ENCODE data around the gene FAM83B.
"Not testable (repeated sequence)": the region's sequence is repeated elsewhere in the genome, so short reads cannot be mapped to it uniquely, and the experiment has no call there.

Gene FAM83B

GRCh38 chr6:54900666-54901065, 54.1 kb downstream of the FAM83B start:
- DNase-seq = no peak

- DNase-seq = no peak
Measured at GRCh38 chr6:54903884-54904283, 57.3 kb downstream of the FAM83B start.

- no peak for DNase-seq
Measured at GRCh38 chr6:54907355-54907754, 60.8 kb downstream of the FAM83B start.

GRCh38 chr6:54909184-54909583, 62.6 kb downstream of the FAM83B start:
- no peak for DNase-seq

- no peak for DNase-seq
Measured at GRCh38 chr6:54910431-54910884, 63.9 kb downstream of the FAM83B start.

- DNase-seq = no peak
Measured at GRCh38 chr6:54910921-54911320, 64.3 kb downstream of the FAM83B start.

GRCh38 chr6:54913211-54913610, 66.6 kb downstream of the FAM83B start:
- DNase-seq = no peak

- no peak for DNase-seq
Measured at GRCh38 chr6:54916858-54917257, 70.3 kb downstream of the FAM83B start.

GRCh38 chr6:54920628-54921027, 74.1 kb downstream of the FAM83B start:
- DNase-seq = no peak

GRCh38 chr6:54921891-54922290, 75.3 kb downstream of the FAM83B start:
- DNase-seq = no peak

- DNase-seq = no peak
Measured at GRCh38 chr6:54929245-54929909, 82.8 kb downstream of the FAM83B start.

GRCh38 chr6:54932622-54933021, 86.1 kb downstream of the FAM83B start:
- DNase-seq = no peak

- no peak for DNase-seq
Measured at GRCh38 chr6:54935739-54936138, 89.2 kb downstream of the FAM83B start.

GRCh38 chr6:54937371-54937770, 90.8 kb downstream of the FAM83B start:
- DNase-seq = no peak

- no peak for DNase-seq
Measured at GRCh38 chr6:54957698-54958097, 111.1 kb downstream of the FAM83B start.

- DNase-seq = no peak
Measured at GRCh38 chr6:54958446-54958845, 111.9 kb downstream of the FAM83B start.

GRCh38 chr6:54959820-54960219, 113.2 kb downstream of the FAM83B start:
- no peak for DNase-seq

- DNase-seq = not testable (repeated sequence)
Measured at GRCh38 chr6:54961372-54961771, 114.8 kb downstream of the FAM83B start.

GRCh38 chr6:54970337-54970736, 123.8 kb downstream of the FAM83B start:
- no peak for DNase-seq

GRCh38 chr6:54971825-54972224, 125.3 kb downstream of the FAM83B start:
- no peak for DNase-seq

- DNase-seq = not testable (repeated sequence)
Measured at GRCh38 chr6:54979161-54979560, 132.6 kb downstream of the FAM83B start.

GRCh38 chr6:54980511-54981275, 134.1 kb downstream of the FAM83B start:
- DNase-seq = no peak

GRCh38 chr6:54981276-54981609, 134.7 kb downstream of the FAM83B start:
- DNase-seq = no peak

- no peak for DNase-seq
Measured at GRCh38 chr6:54981647-54982046, 135.1 kb downstream of the FAM83B start.
